LNCaP clone FGC (cell line): Measurements from ENCODE around the gene HPCAL1.

Experiments
- DNase-seq: peaks from one replicate; pipeline ENCODE4 v3.0.0-alpha.2; 2011; ENCODE audit warnings: low read depth
- H3K4me3 ChIP-seq: 2 replicates; pipeline ENCODE4 v1.5.1; 2011; ENCODE audit warnings: mild to moderate bottlenecking, low read depth, low read length, control low read depth
- CTCF ChIP-seq: IDR thresholded peaks from 2 replicates; pipeline ENCODE4 v1.5.1; 2012; ENCODE audit warnings: mild to moderate bottlenecking; ENCODE audit not compliant: control insufficient read depth, insufficient read depth; ENCODE audit errors: extremely low read depth

HPCAL1 gene

GRCh38 chr2:10271509-10271908 is 31.2 kb upstream of the HPCAL1 start:
- no peak overlapping the region for H3K4me3 ChIP-seq
- TF ChIP-seq CTCF: no peak
- DNase-seq: no peak

GRCh38 chr2:10271946-10272345 is 30.8 kb upstream of the HPCAL1 start:
- no peak for DNase-seq
- no peak overlapping the region for H3K4me3 ChIP-seq
- TF ChIP-seq CTCF: no peak

- no peak overlapping the region for H3K4me3 ChIP-seq
- DNase-seq: no peak
- TF ChIP-seq CTCF: no peak
These were observed 30.2 kb upstream of the HPCAL1 start for GRCh38 chr2:10272464-10272863.

GRCh38 chr2:10273215-10274175 is 29.2 kb upstream of the HPCAL1 start:
- no peak overlapping the region for H3K4me3 ChIP-seq
- no peak for TF ChIP-seq CTCF
- no peak for DNase-seq

- TF ChIP-seq CTCF: no peak
- H3K4me3 ChIP-seq: no peak overlapping the region
- no peak for DNase-seq
These were observed 28.3 kb upstream of the HPCAL1 start for GRCh38 chr2:10274376-10274775.

GRCh38 chr2:10274983-10275802 is 27.5 kb upstream of the HPCAL1 start:
- H3K4me3 ChIP-seq: no peak overlapping the region
- no peak for DNase-seq
- no peak for TF ChIP-seq CTCF
